GM23338 (cell line): ENCODE results near the gene MEGF8. TPM values are rescaled to one million over a fixed set of nuclear protein-coding genes. Genes with fewer than 3 reads are reported as not detected.

Experiments
- ATAC-seq: fragments of 200-7000 bp; cut with Tn5 transposase; 3 replicates; pipeline ENCODE4 v1.9.1; 2020
- DNase-seq: peaks from one replicate; pipeline ENCODE4 v3.0.0-alpha.2; 2015; ENCODE audit warnings: low spot score
- H2AFZ ChIP-seq: fragments of 200-600 bp; sonication (generic); 2 replicates; pipeline ENCODE4 v1.8.0; 2016; ENCODE audit warnings: antibody characterized with exemption, mild to moderate bottlenecking, moderate library complexity
- H3F3A ChIP-seq: fragments of 200-600 bp; sonication (generic); replicated peaks from 2 replicates; pipeline ENCODE4 v1.8.0; 2017; ENCODE audit warnings: antibody characterized with exemption, mixed run types, low read depth
- H3K27ac ChIP-seq: fragments of 200-600 bp; sonication (generic); 2 replicates; pipeline ENCODE4 v1.6.1; 2016; ENCODE audit warnings: low read depth
- H3K27me3 ChIP-seq: fragments of 200-600 bp; sonication (generic); 2 replicates; pipeline ENCODE4 v1.8.0; 2016; ENCODE audit warnings: mild to moderate bottlenecking, mixed run types, moderate library complexity; ENCODE audit not compliant: insufficient read depth
- H3K36me3 ChIP-seq: fragments of 200-600 bp; sonication (generic); 2 replicates; pipeline ENCODE4 v1.8.0; 2016; ENCODE audit warnings: mild to moderate bottlenecking; ENCODE audit not compliant: insufficient read depth
- H3K4me1 ChIP-seq: fragments of 200-600 bp; sonication (generic); 2 replicates; pipeline ENCODE4 v1.8.0; 2016; ENCODE audit warnings: mild to moderate bottlenecking, moderate library complexity; ENCODE audit not compliant: insufficient read depth
- H3K4me2 ChIP-seq: fragments of 200-600 bp; sonication (generic); 2 replicates; pipeline ENCODE4 v1.7.1; 2017; ENCODE audit warnings: mixed run types
- H3K4me3 ChIP-seq: fragments of 200-600 bp; sonication (generic); 2 replicates; pipeline ENCODE4 v1.6.1; 2016; ENCODE audit warnings: mixed run types
- H3K79me2 ChIP-seq: fragments of 200-600 bp; sonication (generic); replicated peaks from 2 replicates; pipeline ENCODE4 v1.8.0; 2017; ENCODE audit warnings: mild to moderate bottlenecking; ENCODE audit not compliant: insufficient read depth
- H3K9me2 ChIP-seq: fragments of 200-600 bp; sonication (generic); 2 replicates; pipeline ENCODE4 v1.8.0; 2017; ENCODE audit not compliant: insufficient read depth
- H4K20me1 ChIP-seq: fragments of 200-600 bp; sonication (generic); replicated peaks from 2 replicates; pipeline ENCODE4 v1.8.0; 2017; ENCODE audit warnings: mild to moderate bottlenecking; ENCODE audit not compliant: insufficient read depth
- H3K27ac Mint-ChIP-seq: 2 replicates; pipeline ENCODE4 v1.8.0; 2020; ENCODE audit warnings: inconsistent platforms, mild to moderate bottlenecking, moderate library complexity, mixed read lengths
- H3K27me3 Mint-ChIP-seq: 3 replicates; pipeline ENCODE4 v1.8.0; 2022; ENCODE audit warnings: low read depth, mild to moderate bottlenecking, moderate library complexity, mixed read lengths, inconsistent platforms; ENCODE audit not compliant: insufficient read depth, poor library complexity
- H3K36me3 Mint-ChIP-seq: 3 replicates; pipeline ENCODE4 v1.8.0; 2021; ENCODE audit warnings: low read depth, mild to moderate bottlenecking, inconsistent platforms, moderate library complexity, mixed read lengths
- H3K4me1 Mint-ChIP-seq: 3 replicates; pipeline ENCODE4 v1.8.0; 2020; ENCODE audit warnings: mild to moderate bottlenecking, inconsistent platforms, mixed read lengths
- H3K4me3 Mint-ChIP-seq: 3 replicates; pipeline ENCODE4 v1.8.0; 2021; ENCODE audit warnings: moderate library complexity, mild to moderate bottlenecking, inconsistent platforms, mixed read lengths
- H3K9me3 Mint-ChIP-seq: 3 replicates; pipeline ENCODE4 v1.8.0; 2020; ENCODE audit warnings: moderate library complexity, mild to moderate bottlenecking, inconsistent platforms, mixed read lengths
- CREB1 ChIP-seq: fragments of 250-450 bp; sonication (Bioruptor Pico); IDR thresholded peaks from 2 replicates; pipeline ENCODE4 v1.5.0; 2020; ENCODE audit warnings: low read depth, mild to moderate bottlenecking, moderate library complexity
- EZH2 ChIP-seq: fragments of 200-600 bp; sonication (generic); IDR thresholded peaks from one replicate; pipeline ENCODE4 v1.8.0; 2017; ENCODE audit warnings: antibody characterized with exemption, mild to moderate bottlenecking, low read depth; ENCODE audit not compliant: unreplicated experiment
- EZH2phosphoT487 ChIP-seq: fragments of 200-600 bp; sonication (generic); IDR thresholded peaks from one replicate; pipeline ENCODE4 v1.8.1; 2018; ENCODE audit warnings: antibody characterized with exemption; ENCODE audit not compliant: unreplicated experiment
- POLR2AphosphoS5 ChIP-seq: IDR thresholded peaks from 2 replicates; pipeline ENCODE4 v1.6.1; 2016; ENCODE audit warnings: antibody characterized with exemption, low read depth
- ZNF114 ChIP-seq: fragments of 250-450 bp; sonication (Bioruptor Pico); IDR thresholded peaks from 2 replicates; pipeline ENCODE4 v1.5.0; 2020; ENCODE audit warnings: mild to moderate bottlenecking, moderate library complexity
- ZNF331 ChIP-seq: fragments of 250-450 bp; sonication (Bioruptor Pico); IDR thresholded peaks from 2 replicates; pipeline ENCODE4 v1.5.0; 2020; ENCODE audit warnings: low read depth, mild to moderate bottlenecking, moderate library complexity
- polyA plus RNA-seq: library from polyadenylated mRNA; unstranded; fragments of >200 nt; fragmentation: Nextera tagmentation; extraction: Ambion mirVana; gene quantifications from 2 replicates; pipeline ENCODE4 v1.2.1, GENCODE V29; 2016
- total RNA-seq: library from RNA; depleted of rRNA; stranded (reverse); fragments of >200 nt; shearing (Covaris generic); gene quantifications from 2 replicates; pipeline ENCODE4 v1.2.3, GENCODE V29; 2014
- TF ChIP-seq, protein P1 (sequence below), 2 experiments: fragments of 200-600 bp in 1 of 2; sonication (generic) in 1 of 2; conservative IDR thresholded peaks; 2 replicates each; pipeline versions ENCODE4 v1.5.1 to v1.6.1; 2016 to 2017; ENCODE audit warnings: antibody characterized with exemption in 2 of 2, low read depth in 2 of 2, mild to moderate bottlenecking in 2 of 2, moderate library complexity in 1 of 2
- TF ChIP-seq, protein P2 (sequence below): fragments of 250-450 bp; sonication (Bioruptor Pico); IDR thresholded peaks from 2 replicates; pipeline ENCODE4 v1.5.0; 2020; ENCODE audit warnings: mild to moderate bottlenecking, moderate library complexity

Gene MEGF8
- total and polyA plus RNA-seq, 2 experiments from 2014 or later = 6.2 to 40.5 TPM

- peaks cover 6% of the 10 kb centered on the region; the same call in 1 of the 2 replicates for H4K20me1 ChIP-seq
- H3K9me2 ChIP-seq = no peaks in the 10 kb centered on the region
- no peaks in the 10 kb centered on the region for H3K36me3 ChIP-seq
- peak; percentile 93 for ATAC-seq
- Mint-ChIP-seq H3K9me3 (no peaks in the 10 kb centered on the region; the same call in 2 of the 3 replicates), H3K27ac (peak overlapping the region; percentile 95), H3K4me3 (peak overlapping the region; percentile 89), H3K27me3 (peaks cover 23% of the 10 kb centered on the region), H3K36me3 (peaks cover 5% of the 10 kb centered on the region; the same call in 1 of the 3 replicates), H3K4me1 (peaks cover 38% of the 10 kb centered on the region)
- H3K4me3 ChIP-seq = peak overlapping the region; percentile 76
- peak overlapping the region; percentile 99 for H3K4me2 ChIP-seq
- H3K27ac ChIP-seq = peak overlapping the region; percentile 87
- TF ChIP-seq EZH2phosphoT487 = no peak
- peak; percentile 93 for TF ChIP-seq CREB1 (CRISPR knock-in tag)
- no peak for TF ChIP-seq ZNF114 (CRISPR knock-in tag)
- TF ChIP-seq, protein P1, sequence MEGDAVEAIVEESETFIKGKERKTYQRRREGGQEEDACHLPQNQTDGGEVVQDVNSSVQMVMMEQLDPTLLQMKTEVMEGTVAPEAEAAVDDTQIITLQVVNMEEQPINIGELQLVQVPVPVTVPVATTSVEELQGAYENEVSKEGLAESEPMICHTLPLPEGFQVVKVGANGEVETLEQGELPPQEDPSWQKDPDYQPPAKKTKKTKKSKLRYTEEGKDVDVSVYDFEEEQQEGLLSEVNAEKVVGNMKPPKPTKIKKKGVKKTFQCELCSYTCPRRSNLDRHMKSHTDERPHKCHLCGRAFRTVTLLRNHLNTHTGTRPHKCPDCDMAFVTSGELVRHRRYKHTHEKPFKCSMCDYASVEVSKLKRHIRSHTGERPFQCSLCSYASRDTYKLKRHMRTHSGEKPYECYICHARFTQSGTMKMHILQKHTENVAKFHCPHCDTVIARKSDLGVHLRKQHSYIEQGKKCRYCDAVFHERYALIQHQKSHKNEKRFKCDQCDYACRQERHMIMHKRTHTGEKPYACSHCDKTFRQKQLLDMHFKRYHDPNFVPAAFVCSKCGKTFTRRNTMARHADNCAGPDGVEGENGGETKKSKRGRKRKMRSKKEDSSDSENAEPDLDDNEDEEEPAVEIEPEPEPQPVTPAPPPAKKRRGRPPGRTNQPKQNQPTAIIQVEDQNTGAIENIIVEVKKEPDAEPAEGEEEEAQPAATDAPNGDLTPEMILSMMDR (conservative IDR thresholded peaks at IDR 0.05; ENCODE audit: low read depth in 2 of 2) = no peak
- TF ChIP-seq EZH2 = no peak
- TF ChIP-seq, protein P2, sequence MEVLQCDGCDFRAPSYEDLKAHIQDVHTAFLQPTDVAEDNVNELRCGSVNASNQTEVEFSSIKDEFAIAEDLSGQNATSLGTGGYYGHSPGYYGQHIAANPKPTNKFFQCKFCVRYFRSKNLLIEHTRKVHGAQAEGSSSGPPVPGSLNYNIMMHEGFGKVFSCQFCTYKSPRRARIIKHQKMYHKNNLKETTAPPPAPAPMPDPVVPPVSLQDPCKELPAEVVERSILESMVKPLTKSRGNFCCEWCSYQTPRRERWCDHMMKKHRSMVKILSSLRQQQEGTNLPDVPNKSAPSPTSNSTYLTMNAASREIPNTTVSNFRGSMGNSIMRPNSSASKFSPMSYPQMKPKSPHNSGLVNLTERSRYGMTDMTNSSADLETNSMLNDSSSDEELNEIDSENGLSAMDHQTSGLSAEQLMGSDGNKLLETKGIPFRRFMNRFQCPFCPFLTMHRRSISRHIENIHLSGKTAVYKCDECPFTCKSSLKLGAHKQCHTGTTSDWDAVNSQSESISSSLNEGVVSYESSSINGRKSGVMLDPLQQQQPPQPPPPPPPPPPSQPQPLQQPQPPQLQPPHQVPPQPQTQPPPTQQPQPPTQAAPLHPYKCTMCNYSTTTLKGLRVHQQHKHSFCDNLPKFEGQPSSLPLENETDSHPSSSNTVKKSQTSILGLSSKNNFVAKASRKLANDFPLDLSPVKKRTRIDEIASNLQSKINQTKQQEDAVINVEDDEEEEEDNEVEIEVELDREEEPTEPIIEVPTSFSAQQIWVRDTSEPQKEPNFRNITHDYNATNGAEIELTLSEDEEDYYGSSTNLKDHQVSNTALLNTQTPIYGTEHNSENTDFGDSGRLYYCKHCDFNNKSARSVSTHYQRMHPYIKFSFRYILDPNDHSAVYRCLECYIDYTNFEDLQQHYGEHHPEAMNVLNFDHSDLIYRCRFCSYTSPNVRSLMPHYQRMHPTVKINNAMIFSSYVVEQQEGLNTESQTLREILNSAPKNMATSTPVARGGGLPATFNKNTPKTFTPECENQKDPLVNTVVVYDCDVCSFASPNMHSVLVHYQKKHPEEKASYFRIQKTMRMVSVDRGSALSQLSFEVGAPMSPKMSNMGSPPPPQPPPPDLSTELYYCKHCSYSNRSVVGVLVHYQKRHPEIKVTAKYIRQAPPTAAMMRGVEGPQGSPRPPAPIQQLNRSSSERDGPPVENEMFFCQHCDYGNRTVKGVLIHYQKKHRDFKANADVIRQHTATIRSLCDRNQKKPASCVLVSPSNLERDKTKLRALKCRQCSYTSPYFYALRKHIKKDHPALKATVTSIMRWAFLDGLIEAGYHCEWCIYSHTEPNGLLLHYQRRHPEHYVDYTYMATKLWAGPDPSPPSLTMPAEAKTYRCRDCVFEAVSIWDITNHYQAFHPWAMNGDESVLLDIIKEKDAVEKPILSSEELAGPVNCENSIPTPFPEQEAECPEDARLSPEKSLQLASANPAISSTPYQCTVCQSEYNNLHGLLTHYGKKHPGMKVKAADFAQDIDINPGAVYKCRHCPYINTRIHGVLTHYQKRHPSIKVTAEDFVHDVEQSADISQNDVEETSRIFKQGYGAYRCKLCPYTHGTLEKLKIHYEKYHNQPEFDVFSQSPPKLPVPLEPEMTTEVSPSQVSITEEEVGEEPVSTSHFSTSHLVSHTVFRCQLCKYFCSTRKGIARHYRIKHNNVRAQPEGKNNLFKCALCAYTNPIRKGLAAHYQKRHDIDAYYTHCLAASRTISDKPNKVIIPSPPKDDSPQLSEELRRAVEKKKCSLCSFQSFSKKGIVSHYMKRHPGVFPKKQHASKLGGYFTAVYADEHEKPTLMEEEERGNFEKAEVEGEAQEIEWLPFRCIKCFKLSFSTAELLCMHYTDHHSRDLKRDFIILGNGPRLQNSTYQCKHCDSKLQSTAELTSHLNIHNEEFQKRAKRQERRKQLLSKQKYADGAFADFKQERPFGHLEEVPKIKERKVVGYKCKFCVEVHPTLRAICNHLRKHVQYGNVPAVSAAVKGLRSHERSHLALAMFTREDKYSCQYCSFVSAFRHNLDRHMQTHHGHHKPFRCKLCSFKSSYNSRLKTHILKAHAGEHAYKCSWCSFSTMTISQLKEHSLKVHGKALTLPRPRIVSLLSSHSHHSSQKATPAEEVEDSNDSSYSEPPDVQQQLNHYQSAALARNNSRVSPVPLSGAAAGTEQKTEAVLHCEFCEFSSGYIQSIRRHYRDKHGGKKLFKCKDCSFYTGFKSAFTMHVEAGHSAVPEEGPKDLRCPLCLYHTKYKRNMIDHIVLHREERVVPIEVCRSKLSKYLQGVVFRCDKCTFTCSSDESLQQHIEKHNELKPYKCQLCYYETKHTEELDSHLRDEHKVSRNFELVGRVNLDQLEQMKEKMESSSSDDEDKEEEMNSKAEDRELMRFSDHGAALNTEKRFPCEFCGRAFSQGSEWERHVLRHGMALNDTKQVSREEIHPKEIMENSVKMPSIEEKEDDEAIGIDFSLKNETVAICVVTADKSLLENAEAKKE (CRISPR knock-in tag) = no peak
- TF ChIP-seq POLR2AphosphoS5 = peak; percentile 96
- no peak for TF ChIP-seq ZNF331
- peaks cover 7% of the 10 kb centered on the region for H3F3A ChIP-seq
- peak overlapping the region; percentile 72; the same call in 1 of the 2 replicates for H2AFZ ChIP-seq
- DNase-seq = peak; percentile 99
- peaks cover 3% of the 10 kb centered on the region; the same call in 1 of the 2 replicates for H3K27me3 ChIP-seq
- peaks cover 7% of the 10 kb centered on the region; the same call in 1 of the 2 replicates for H3K79me2 ChIP-seq
- H3K4me1 ChIP-seq = peaks cover 12% of the 10 kb centered on the region
Observed at GRCh38 chr19:42396381-42397262, 71.2 kb downstream of the MEGF8 start.
